RPMI7951 (cell line): Measurements from ENCODE around the gene PPP6R2. TPM values are rescaled to one million over a fixed set of nuclear protein-coding genes. Genes with fewer than 3 reads are reported as not detected.

Experiments
- DNase-seq: peaks from one replicate; pipeline ENCODE4 v3.0.0-alpha.2; 2012; ENCODE audit warnings: low read depth
- total RNA-seq: library from RNA; depleted of rRNA; stranded (reverse); fragments of >200 nt; shearing (Covaris generic); gene quantifications from 2 replicates; pipeline ENCODE4 v1.2.3, GENCODE V29; 2014

PPP6R2 gene
- total RNA-seq, 1 experiment from 2014 or later, result 15.3 TPM

- no peak for DNase-seq
These were observed 103.0 kb downstream of the PPP6R2 start for GRCh38 chr22:50445880-50446707.

- DNase-seq, result no peak
These were observed 103.8 kb downstream of the PPP6R2 start for GRCh38 chr22:50446708-50447575.

- DNase-seq, result no peak
These were observed 104.7 kb downstream of the PPP6R2 start for GRCh38 chr22:50447576-50448551.

- DNase-seq, result no peak
These were observed 109.5 kb downstream of the PPP6R2 start for GRCh38 chr22:50452649-50453048.

GRCh38 chr22:50454556-50455075 is 111.5 kb downstream of the PPP6R2 start:
- DNase-seq, result no peak

GRCh38 chr22:50455201-50455600 is 112.1 kb downstream of the PPP6R2 start:
- DNase-seq, result no peak

- no peak for DNase-seq
These were observed 112.9 kb downstream of the PPP6R2 start for GRCh38 chr22:50456026-50456425.

GRCh38 chr22:50456466-50457234 is 113.5 kb downstream of the PPP6R2 start:
- DNase-seq, result no peak

- DNase-seq, result no peak
These were observed 115.9 kb downstream of the PPP6R2 start for GRCh38 chr22:50459016-50459415.

- no peak for DNase-seq
These were observed 116.5 kb downstream of the PPP6R2 start for GRCh38 chr22:50459496-50460140.

GRCh38 chr22:50460938-50461337 is 117.8 kb downstream of the PPP6R2 start:
- DNase-seq, result no peak

GRCh38 chr22:50461536-50461935 is 118.4 kb downstream of the PPP6R2 start:
- DNase-seq, result no peak

- DNase-seq, result no peak
These were observed 118.9 kb downstream of the PPP6R2 start for GRCh38 chr22:50461979-50462540.

GRCh38 chr22:50463188-50463900 is 120.2 kb downstream of the PPP6R2 start:
- DNase-seq, result no peak

- no peak for DNase-seq
These were observed 121.3 kb downstream of the PPP6R2 start for GRCh38 chr22:50464451-50464850.

GRCh38 chr22:50465066-50465930 is 122.2 kb downstream of the PPP6R2 start:
- DNase-seq, result no peak

GRCh38 chr22:50467341-50467740 is 124.2 kb downstream of the PPP6R2 start:
- DNase-seq, result no peak
